HL-60 (cell line): ENCODE measurements around the gene AADACL3.

Source experiments
- DNase-seq, 2 experiments: peaks; one replicate each; pipeline ENCODE4 v3.0.0-alpha.2; 2010 to 2020; ENCODE audit warnings: low read depth in 1 of 2, low spot score in 1 of 2
- H3K27ac ChIP-seq: fragments of 250-450 bp; sonication (Bioruptor Pico); replicated peaks from 2 replicates; pipeline ENCODE4 v1.5.1; 2020; ENCODE audit warnings: mild to moderate bottlenecking, moderate library complexity
- H3K27me3 ChIP-seq: fragments of 250-450 bp; sonication (Bioruptor Pico); 2 replicates; pipeline ENCODE4 v1.5.1; 2021; ENCODE audit warnings: mild to moderate bottlenecking, moderate library complexity; ENCODE audit not compliant: insufficient read depth, poor library complexity, severe bottlenecking
- H3K4me3 ChIP-seq: replicated peaks from 2 replicates; pipeline ENCODE4 v1.5.1; 2011; ENCODE audit warnings: mild to moderate bottlenecking, control low read depth, low read length; ENCODE audit not compliant: insufficient read depth
- CTCF ChIP-seq: IDR thresholded peaks from one replicate; pipeline ENCODE4 v1.5.1; 2011; ENCODE audit warnings: low read length, control low read depth, inconsistent platforms; ENCODE audit not compliant: insufficient read depth
- GABPA ChIP-seq: IDR thresholded peaks from 2 replicates; pipeline ENCODE4 v1.6.1; 2012; ENCODE audit warnings: low read depth
- POLR2AphosphoS5 ChIP-seq: IDR thresholded peaks from 2 replicates; pipeline ENCODE4 v1.6.1; 2012; ENCODE audit warnings: low read depth
- REST ChIP-seq: IDR thresholded peaks from 2 replicates; pipeline ENCODE4 v1.6.1; 2012; ENCODE audit warnings: low read depth; ENCODE audit not compliant: insufficient replicate concordance
- SPI1 ChIP-seq: IDR thresholded peaks from 2 replicates; pipeline ENCODE4 v1.6.1; 2012; ENCODE audit warnings: low read depth, mild to moderate bottlenecking, borderline replicate concordance

AADACL3 gene

GRCh38 chr1:12738934-12739333 lies 23.0 kb downstream of the AADACL3 start:
- DNase-seq: no peak
- TF ChIP-seq GABPA: no peak
- no peak for TF ChIP-seq REST
- TF ChIP-seq POLR2AphosphoS5: no peak
- no peak for TF ChIP-seq SPI1
- Histone ChIP-seq H3K27ac (no peak overlapping the region), H3K4me3 (no peak overlapping the region), H3K27me3 (peaks cover 3% of the 10 kb centered on the region)

GRCh38 chr1:12739613-12740012 lies 23.7 kb downstream of the AADACL3 start:
- no peak overlapping the region for H3K27ac ChIP-seq
- no peak for DNase-seq
- no peak overlapping the region for H3K4me3 ChIP-seq
- H3K27me3 ChIP-seq: peaks cover 2% of the 10 kb centered on the region
- TF ChIP-seq CTCF (no peak), POLR2AphosphoS5 (no peak), GABPA (no peak), SPI1 (no peak), REST (no peak)

GRCh38 chr1:12741946-12742345 lies 26.0 kb downstream of the AADACL3 start:
- no peak overlapping the region for H3K27ac ChIP-seq
- H3K4me3 ChIP-seq: no peak overlapping the region
- H3K27me3 ChIP-seq: peaks cover 4% of the 10 kb centered on the region
- DNase-seq: no peak
- TF ChIP-seq REST: no peak
- TF ChIP-seq CTCF: no peak
- no peak for TF ChIP-seq POLR2AphosphoS5
- no peak for TF ChIP-seq SPI1
- no peak for TF ChIP-seq GABPA
